HG03575 (cell line): Measurements from ENCODE around the gene CSF1R.

ENCODE experiments used
- ATAC-seq: cut with Tn5 transposase; IDR thresholded peaks from one replicate; pipeline ENCODE4 v1.9.1; 2021; ENCODE audit not compliant: unreplicated experiment, insufficient number of reproducible peaks, low FRiP score; ENCODE audit errors: extremely low read depth

Gene CSF1R

DNA sequence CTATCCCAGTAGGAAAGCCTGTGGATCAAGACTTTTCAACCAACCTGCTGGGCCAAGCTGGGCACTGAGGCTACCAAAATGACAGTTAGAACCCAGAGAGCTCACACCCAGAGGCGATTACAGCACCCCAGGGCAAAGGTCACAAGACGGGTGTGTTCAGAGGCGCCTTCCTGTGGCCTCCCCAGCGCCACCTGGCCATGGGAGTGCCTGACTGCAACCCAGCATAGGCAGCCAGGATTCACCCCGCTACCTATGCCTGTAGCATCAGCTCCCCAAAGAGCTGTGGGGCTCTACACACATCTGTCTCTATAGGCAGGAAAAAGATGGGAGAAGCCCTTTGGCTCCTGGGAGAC, 35.8 kb upstream of the CSF1R start:
- ATAC-seq: no peak

DNA sequence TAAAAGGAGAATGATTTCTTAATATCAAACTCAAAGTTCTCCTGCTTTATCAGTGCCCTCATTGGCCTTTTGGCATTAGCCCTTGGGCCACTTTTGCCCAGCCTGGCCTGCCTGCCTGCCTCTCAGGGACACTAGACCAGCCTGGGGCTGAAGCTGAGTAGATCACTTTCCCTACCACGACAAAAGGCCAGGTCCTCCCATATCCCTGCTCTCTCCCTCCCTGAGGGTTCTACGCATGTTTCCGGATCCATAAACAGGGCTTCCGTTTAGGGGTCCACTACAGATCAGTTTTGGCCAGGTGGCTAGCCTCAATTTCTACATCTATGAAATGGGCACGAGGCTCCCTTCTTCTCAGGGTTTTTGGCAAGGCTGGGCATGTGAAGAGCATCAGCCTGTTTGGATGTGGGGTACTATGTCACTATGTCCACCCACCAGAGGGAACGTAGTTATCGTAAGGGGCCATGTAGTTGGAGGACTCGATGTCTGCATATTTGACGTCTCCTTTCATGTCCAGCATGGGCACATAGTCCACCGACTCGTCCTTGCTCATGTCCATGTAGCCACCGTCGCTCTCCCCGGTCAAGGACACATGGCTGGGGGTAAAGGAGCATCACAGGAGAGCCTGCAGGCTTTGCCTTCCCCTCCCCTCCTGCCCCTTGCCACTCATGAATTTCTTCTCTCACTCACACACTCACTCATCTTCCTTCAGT, 35.2 kb upstream of the CSF1R start:
- no peak for ATAC-seq

DNA sequence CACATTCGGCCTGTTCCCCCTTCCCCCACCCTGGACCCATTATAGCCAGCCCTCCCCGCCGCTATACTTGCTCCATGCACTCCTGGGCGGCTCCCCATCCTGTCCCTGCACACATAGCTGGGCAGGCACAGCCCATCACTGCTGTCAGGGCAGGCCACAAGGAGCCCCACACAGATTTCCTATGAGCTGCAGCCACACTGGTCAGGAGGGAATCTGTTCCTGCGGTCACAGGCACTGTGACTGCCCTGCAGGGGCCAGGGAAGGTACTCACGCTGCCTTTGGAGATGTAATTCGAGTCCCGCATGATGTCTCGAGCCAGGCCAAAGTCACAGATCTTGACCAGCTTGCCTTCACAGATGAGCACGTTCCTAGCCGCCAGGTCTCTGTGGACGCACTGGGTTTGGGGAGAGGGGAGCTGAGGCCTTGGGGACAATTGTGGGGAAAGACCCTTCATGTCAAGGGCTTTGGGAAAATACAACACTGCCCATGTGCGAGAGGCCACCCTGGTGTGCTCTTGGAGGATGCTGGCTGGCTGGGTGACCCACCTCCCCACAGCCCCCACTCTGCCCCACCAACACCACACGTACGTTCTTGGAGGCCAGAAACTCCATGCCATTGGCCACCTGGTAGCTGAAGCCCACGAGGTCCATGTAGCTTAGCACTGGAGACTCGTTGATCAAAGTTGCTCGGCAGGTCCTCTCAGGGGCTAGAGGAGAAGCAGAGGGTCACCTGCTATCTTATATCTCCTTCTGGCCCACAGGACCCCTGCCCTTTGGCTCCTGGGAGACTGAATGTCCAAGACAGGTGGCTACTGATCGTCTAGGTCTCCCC, 34.5 kb upstream of the CSF1R start:
- ATAC-seq: no peak

DNA sequence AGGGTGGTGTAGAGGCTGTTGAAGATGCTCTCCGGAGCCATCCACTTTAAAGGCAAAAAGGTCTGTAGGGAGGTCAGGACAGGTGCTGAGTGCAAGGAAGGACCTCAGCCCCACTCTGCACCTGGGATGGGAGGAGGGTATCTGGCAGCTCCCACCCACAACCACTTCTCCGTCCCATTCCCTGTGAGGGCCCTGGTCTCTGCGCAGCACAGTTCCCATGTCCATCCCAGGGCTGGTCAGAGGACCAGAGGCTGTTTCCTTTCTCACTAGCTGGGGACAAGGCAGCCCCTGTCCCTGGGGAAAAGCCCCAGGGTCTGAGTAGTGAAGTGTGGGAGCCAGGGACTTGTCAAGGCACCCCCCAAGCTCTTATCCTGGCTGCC, 33.7 kb upstream of the CSF1R start:
- ATAC-seq: no peak

DNA sequence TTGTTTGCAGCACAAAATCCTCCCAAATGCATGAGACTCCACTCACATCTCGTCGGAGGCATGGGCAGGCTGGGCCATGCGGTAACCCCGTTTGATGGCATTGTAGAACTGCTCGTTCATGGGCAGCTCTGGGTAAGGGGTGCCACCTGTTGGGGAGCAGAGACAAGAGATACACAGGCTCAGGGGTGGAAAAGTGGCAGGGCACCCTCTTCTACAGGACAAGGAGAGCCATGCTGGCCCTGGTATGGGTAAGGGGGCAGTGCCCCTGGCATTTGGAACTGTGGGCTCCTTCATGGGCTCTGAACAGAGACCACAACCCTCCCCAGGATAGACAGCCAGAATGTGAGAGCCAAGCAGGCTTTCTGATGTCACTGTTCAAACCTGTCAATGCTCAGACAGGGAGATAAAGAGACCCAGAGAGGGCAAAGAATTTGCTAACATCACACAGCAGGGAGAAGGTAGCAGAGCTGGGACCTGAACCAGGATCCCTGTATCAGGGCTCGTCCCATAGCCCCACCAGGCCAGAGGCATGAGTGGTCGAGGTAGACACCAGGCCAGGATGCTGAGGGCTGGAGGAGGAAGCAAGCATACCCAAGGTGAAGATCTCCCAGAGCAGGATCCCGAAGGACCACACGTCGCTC, 33.2 kb upstream of the CSF1R start:
- no peak for ATAC-seq

DNA sequence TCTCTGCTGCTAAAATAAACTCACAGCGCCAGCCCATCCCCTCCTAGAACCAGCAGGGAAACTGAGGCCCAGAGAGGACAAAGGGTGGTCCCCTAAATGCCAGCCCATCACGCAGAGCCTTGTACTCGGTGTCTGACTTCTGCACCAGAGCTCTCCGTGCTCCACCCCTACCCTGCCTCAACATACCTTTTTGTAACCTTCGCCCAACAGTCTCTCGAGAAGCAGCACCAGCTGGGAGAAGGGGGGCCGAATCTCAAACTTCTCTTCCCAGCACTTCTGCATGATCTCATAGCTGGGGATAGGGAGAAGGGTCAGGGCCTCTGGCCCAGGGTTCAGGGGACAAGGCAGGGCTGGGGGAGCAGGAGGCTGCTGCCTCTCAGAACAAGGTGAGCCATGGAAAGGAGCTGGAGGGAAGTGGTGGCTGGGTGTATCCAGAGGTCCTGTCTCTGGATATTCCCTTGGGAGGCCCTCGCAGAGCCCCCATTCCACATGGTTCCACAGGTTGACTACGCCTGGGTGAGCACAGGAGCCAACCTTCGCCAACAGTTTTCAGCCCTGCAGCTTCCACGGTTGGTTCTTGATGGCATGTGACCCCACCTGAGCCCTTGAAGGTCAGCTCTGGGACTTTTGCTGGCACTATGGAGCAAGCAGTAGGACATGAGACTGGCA, 32.3 kb upstream of the CSF1R start:
- ATAC-seq: no peak

DNA sequence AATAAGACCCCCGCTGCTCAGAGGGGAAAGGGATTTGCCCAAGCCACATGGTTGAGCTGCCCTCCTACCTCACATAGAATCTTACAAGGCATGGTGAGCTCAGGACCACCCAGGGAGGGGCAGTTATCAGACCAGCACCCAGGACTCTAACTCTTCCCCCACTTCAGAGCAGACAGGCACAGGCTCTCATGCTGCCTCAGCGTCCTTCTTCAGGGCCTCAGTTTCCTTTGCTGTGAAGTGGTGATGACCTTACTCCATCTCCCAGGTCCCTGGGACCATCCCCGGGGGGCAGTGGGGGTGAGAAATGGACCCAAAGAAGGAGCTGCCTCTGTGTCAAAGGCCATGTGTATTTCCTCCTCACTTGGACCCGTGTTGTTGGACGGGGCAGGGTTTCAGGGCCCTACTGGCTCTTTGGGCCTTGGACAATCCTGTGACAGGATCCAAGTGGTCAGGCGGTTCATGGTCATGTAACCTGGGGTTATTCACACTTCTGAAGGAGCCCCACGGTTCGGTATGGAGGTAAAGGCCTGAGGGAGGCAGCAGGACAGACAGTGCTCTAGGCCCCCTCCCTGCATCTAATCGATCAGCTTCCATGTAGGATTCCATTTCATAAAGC, 31.7 kb upstream of the CSF1R start:
- ATAC-seq: no peak

DNA sequence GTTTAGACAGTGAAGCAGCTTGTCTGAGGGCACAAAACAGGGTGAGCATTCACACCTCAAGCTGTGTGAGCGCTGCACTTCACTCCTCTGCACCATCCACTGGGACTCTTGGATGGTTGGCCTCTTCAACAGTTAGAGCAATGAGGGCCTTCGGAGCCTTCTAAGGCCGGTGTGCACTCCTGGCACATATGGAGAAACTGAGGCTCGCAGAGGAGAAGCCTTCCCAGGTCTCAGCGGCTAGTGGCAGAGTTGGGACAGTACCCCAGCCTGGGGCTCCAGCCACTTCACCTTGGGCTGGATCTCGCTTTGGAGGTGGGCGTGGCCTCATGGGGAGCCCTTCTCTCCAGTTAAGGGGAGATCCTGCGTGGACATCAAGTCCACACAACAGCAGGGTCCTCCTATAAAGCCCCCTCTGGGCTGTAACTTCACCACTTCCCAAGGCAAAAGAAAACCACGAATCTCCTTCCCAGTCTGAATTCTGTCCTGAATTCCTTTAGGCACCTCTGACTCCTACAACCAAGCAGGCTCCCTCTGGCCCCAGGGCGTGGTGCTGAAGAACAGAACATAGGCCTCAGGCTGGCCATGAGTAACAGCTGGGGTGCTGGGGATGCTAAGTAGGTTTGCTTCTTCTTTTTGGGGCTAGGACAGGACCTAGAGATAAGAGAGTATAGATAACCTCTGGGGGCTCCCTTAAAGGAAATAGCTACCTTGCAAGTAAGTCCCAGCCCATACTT, 30.5 kb upstream of the CSF1R start:
- no peak for ATAC-seq

DNA sequence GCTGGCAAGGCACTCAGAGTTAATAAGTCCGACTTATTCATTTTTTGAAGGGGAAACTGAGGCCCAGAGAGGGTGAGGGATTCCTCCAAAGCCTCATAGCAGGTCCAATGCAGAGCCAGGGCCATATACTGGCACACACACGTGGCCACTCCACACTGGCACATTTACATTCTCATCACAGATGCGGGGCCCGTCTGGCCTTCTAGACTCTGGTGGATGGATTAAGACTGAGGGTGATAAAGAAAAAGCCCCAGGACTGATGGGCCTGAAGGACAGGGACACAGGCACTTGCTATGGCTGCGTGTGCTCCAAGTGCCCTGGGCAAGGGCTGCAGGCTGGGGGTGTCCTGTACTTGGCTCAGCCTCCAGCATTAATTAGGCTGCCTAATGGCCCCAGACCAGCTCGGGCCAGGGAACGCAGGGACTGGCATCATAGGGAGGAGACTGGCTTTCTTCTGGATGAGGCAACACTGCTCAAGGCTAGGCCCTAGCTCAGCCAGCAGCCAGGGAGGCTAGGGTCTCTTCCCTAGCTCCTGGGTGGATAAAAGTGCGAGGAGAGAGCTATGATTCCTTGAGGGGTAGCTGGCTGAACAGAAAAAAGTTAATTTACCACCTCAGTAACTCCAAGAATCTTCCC, 28.5 kb upstream of the CSF1R start:
- no peak for ATAC-seq

DNA sequence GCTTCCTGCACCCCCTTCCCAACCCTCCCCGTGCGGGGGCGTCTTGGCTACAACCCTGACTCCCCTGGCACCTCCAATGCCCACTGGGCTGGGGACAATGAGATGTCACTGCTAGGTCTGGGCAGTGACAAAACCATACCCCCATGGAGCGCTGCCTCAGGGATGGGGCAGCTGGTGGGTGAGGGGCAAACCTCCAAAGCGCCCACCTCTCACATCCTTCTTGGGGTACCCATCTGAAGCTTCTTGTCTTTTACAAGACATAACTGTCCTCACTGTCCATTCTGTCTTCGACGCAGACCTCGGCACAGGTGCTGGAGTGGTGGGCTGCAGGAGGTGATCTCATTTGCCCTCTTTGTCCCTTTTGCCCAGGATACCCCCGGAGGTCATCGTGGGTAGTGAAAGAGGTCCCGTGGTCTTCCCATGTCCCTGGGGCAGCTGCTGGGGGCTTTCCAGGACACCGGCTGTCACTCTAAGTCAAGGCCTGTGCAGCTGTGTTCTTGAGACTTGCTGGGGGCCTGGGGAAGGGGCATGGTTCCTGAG, 27.8 kb upstream of the CSF1R start:
- ATAC-seq: no peak

DNA sequence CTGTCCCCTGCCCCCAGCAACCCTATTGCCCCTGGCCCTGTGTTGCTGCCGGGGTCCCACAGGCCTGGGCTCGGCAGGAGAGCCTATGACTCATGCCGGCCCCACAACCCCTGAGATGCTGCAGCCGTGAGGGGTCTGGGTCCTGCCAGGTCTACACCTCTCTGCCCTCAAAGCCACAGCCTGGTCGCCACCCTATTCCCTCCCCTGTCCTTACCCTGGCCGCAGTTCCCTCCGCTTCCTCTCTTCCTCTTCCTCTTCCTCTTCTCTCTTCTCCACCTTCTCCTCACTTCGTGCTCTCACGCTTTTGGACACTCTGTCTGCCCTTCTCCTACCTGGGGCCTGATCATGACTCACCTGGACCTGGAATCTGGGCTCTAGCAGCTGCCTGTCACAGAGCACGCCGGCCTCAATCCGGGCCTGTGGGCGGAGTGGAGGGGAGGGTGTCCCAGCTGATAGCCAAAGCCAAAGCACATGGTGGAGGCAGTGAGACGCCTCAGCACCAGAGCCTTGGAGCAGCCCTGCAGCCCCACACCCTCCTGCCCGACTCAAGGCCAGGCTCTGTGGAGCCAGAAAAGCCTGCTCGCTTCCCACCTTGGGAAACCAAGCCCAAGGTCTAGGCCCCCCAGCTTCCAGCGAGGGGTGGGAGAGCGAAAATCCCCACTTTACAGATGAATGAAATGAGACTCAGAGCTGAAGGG, 26.8 kb upstream of the CSF1R start:
- no peak for ATAC-seq

DNA sequence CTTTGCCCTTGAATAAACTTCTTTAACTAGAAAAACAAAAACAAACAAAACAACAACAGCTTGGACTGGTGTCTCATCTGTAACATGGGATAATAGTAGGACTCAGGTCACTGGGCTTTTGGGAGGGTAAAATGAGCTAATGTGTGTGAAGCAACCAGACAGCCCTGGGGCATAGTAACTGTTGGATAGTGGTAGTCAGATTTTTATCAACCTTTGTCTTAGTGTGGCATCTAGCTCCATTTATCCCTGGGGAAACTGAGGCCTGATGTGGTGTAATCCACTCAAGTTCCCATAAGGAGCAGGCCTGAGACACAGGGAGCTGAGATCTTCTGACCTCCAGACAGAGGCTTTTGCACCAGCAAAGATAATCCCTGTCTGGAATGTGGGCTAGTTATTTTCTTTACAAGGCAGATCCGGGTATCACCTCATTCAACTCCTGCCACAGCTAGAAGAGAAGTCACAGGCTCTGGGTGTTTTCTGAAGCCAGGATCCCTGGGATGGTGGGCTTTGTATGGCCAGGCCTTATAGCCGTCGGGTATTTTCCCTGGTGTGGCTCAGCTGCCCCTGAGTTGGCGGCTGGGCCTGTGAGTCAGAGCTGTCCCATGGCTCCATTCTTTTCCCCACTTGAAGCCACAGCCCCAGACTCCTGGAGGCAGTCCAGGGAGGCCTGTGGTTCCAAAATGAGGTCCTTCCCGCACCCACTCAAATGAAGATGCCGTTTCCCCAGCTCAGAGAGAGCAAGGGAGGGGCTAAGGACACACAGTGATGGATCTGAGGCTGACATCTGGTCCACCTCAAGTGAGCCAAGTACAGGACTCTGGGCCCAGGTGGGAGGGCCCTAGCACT, 26.1 kb upstream of the CSF1R start:
- ATAC-seq: no peak

DNA sequence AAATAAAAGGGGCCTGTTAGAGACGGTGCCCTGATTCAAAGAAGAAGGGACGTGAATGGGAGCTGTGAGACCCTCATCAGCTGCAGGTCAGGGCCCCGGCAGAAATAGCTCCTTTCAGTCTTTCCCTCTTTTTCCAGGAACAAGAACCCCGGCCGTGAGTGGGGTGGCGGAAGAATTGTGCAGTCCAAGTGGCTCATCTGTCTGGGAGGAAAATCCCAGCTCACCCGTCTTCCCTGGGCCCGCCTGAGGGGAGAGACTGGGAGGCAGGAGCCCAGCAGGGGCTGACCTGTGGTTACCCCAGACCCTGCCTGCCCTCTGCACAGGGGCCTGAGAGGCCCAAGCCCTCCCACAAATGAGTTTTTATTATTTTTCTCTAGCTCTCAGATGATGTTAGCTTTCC, 24.8 kb upstream of the CSF1R start:
- ATAC-seq: no peak

DNA sequence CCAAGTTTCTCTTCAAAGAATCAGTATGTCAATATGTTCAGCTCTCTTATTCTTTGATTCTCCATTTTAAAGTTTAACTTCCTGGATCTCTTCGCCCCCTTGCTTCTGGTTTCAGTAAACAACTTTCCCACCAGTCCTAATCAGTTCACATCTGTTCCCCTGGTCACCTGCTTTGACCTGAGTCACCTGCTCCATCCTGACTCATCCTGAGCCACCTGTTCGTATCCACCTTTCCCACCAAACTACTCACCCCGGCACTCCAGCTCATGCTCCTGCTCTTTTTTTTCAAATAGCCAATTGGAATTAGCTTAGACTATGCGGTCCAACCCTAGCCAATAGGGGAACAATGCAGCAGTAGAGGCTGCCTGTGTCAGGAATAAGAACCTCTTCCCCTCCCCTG, 23.6 kb upstream of the CSF1R start:
- ATAC-seq: no peak

DNA sequence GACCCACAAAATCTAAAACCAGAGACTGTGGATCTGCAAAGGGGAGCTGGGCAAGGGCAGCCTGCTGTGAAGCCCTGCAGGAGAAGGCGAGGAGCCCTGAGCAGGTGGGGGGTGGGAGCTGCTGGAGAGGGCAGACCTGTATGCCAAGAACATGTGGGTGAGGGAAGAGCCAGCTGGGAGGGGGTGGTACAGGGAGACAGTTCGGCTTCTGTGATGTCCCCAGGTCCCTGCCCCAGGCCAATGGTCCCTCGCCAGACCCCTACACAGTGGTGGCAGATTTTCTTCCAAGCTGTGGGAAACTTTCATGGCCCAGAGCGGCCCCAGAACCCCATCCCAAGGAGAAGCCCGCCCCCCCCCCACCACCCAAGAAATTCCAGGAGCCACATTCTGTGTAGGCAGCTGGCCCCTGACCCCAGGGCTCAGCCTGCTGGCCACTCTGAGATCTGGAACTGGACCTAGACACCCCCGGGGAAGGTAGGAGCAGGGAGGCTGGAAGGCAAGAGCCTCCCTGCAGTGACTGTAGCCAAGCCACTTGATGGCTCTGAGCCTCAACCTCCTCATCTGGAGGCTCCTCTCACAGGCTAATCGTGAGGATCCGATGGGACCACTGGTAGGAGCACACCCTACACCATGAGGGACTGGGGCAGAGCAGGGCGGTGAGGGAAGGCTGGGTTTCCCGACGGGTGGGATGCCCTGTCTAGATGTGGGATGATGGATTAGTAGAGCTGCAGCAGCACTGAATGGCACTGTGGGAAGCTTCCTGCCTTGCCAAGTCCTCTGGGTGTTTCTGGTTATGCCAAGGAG, 22.6 kb upstream of the CSF1R start:
- ATAC-seq: no peak

DNA sequence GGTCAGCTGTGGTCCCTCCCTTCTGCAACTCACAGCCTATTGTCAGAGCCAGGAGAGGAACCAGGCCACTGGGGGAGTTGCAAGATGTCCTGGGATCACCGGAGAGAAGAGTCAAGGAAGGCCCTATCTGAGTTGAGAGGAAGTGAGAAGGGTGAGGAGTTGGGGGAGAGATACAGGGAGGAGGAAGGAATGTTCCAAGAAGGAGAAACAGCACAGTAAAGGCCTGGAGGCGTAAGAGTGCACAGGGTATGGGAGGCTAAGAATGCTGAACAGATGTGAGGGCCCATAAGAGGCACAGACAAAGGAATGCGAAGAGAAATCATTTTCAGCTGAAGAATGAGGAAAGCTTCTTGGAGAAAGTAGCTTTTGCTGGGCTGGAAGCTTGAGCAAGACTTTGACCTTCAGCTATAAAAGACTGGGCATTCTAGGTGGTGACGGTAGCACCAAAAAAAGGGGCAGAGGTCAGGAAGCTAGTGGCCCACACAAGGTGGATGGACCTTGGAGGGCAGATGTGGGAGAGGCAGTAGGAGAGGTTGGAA, 21.6 kb upstream of the CSF1R start:
- ATAC-seq: no peak
